Astrocyte (in vitro differentiated cells and primary cell): Measurements from ENCODE around the gene FAM168A.

Experiments used
- EZH2 ChIP-seq: IDR thresholded peaks from 2 replicates; pipeline ENCODE4 v1.6.1; 2012; ENCODE audit warnings: mild to moderate bottlenecking, low read length, inconsistent platforms; ENCODE audit not compliant: insufficient read depth
- TF ChIP-seq, protein P1 (sequence below): IDR thresholded peaks from 2 replicates; pipeline ENCODE4 v1.5.1; 2011; ENCODE audit warnings: low read depth, mild to moderate bottlenecking, inconsistent platforms, low read length, moderate library complexity; ENCODE audit not compliant: insufficient read depth

GRCh38 chr11:73559743-73560142, 38.2 kb downstream of the FAM168A start:
- TF ChIP-seq, protein P1, sequence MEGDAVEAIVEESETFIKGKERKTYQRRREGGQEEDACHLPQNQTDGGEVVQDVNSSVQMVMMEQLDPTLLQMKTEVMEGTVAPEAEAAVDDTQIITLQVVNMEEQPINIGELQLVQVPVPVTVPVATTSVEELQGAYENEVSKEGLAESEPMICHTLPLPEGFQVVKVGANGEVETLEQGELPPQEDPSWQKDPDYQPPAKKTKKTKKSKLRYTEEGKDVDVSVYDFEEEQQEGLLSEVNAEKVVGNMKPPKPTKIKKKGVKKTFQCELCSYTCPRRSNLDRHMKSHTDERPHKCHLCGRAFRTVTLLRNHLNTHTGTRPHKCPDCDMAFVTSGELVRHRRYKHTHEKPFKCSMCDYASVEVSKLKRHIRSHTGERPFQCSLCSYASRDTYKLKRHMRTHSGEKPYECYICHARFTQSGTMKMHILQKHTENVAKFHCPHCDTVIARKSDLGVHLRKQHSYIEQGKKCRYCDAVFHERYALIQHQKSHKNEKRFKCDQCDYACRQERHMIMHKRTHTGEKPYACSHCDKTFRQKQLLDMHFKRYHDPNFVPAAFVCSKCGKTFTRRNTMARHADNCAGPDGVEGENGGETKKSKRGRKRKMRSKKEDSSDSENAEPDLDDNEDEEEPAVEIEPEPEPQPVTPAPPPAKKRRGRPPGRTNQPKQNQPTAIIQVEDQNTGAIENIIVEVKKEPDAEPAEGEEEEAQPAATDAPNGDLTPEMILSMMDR = no peak
- no peak for TF ChIP-seq EZH2
